ENCODE results near the gene SAG. TPM values are rescaled to one million over a fixed set of nuclear protein-coding genes. Genes with fewer than 3 reads are reported as not detected.

SAG gene
- total and polyA plus RNA-seq, 4 donors = not detected

GRCh38 chr2:233262562-233262961, 45.1 kb upstream of the SAG start:
- Histone ChIP-seq H3K4me1 (ENCODE audit: control insufficient read depth in 4 of 4, insufficient read depth in 4 of 4, low read length in 3 of 4) (peaks cover 0 to 10% (median 0%) of the 10 kb centered on the region in 4 donors), H3K36me3 (ENCODE audit: control insufficient read depth in 4 of 4, insufficient read depth in 3 of 4, low read depth in 1 of 4, low read length in 3 of 4) (peaks cover 8 to 71% (median 66%) of the 10 kb centered on the region in 4 donors), H3K9ac (ENCODE audit: low read depth in 1 of 2, low read length in 2 of 2) (no peak overlapping the region), H3K27me3 (ENCODE audit: control insufficient read depth in 4 of 4, insufficient read depth in 4 of 4, low read length in 3 of 4) (no peaks in the 10 kb centered on the region), H3K9me3 (ENCODE audit: control insufficient read depth in 4 of 4, low read length in 3 of 4) (no peaks in the 10 kb centered on the region), H3K4me3 (ENCODE audit: low read depth in 1 of 3, low read length in 3 of 3) (no peak overlapping the region), H3K27ac (ENCODE audit: low read depth in 1 of 2, low read length in 2 of 2) (no peak overlapping the region)
- TF ChIP-seq MAX (IDR thresholded peaks at IDR 0.05) = no peak
- TF ChIP-seq HNF4G (IDR thresholded peaks at IDR 0.05) = no peak
- no peak for TF ChIP-seq TAF1 (conservative IDR thresholded peaks at IDR 0.05)
- TF ChIP-seq FOXA1 (IDR thresholded peaks at IDR 0.05) = no peak
- no peak for TF ChIP-seq CTCF (IDR thresholded peaks at IDR 0.05; ENCODE audit: low read depth, low read length, missing input control)
- no peak for TF ChIP-seq HNF4A (conservative IDR thresholded peaks at IDR 0.05)
- no peak for TF ChIP-seq FOXA2 (IDR thresholded peaks at IDR 0.05)
- TF ChIP-seq YY1 (IDR thresholded peaks at IDR 0.05) = no peak
- no peak for TF ChIP-seq EGR1 (IDR thresholded peaks at IDR 0.05; ENCODE audit: low read depth in 2 of 2)
- TF ChIP-seq ZBTB33 (IDR thresholded peaks at IDR 0.05) = no peak
- TF ChIP-seq ATF3 (IDR thresholded peaks at IDR 0.05) = no peak
- TF ChIP-seq JUND (IDR thresholded peaks at IDR 0.05) = no peak
- TF ChIP-seq GABPA (IDR thresholded peaks at IDR 0.05 in 1 of 2, conservative IDR thresholded peaks at IDR 0.05 in 1 of 2) = no peak
- no peak for TF ChIP-seq RXRA (IDR thresholded peaks at IDR 0.05)
- TF ChIP-seq RAD21 (IDR thresholded peaks at IDR 0.05) = no peak
- no peak for DNase-seq (ENCODE audit: low spot score)
- WGBS = 89% methylated on average over 5 of the region's 5 CpGs

- TF ChIP-seq REST (IDR thresholded peaks at IDR 0.05) (no peak), MAX (IDR thresholded peaks at IDR 0.05) (no peak), RAD21 (IDR thresholded peaks at IDR 0.05) (no peak)
- H3K36me3 ChIP-seq (ENCODE audit: control insufficient read depth in 4 of 4, insufficient read depth in 3 of 4, low read depth in 1 of 4, low read length in 3 of 4) = peaks cover 8 to 75% (median 66%) of the 10 kb centered on the region in 4 donors
- no peak overlapping the region for H3K27ac ChIP-seq (ENCODE audit: low read depth in 1 of 2, low read length in 2 of 2)
- WGBS = 95% methylated on average over 6 of the region's 6 CpGs
- H3K9ac ChIP-seq (ENCODE audit: low read depth in 1 of 2, low read length in 2 of 2) = no peak overlapping the region
- DNase-seq (ENCODE audit: low spot score) = no peak
- H3K9me3 ChIP-seq (ENCODE audit: control insufficient read depth in 4 of 4, low read length in 3 of 4) = no peaks in the 10 kb centered on the region
- H3K4me3 ChIP-seq (ENCODE audit: low read depth in 1 of 3, low read length in 3 of 3) = no peak overlapping the region
- H3K4me1 ChIP-seq (ENCODE audit: control insufficient read depth in 4 of 4, insufficient read depth in 4 of 4, low read length in 3 of 4) = peaks cover 0 to 10% (median 0%) of the 10 kb centered on the region in 4 donors
- no peaks in the 10 kb centered on the region for H3K27me3 ChIP-seq (ENCODE audit: control insufficient read depth in 4 of 4, insufficient read depth in 4 of 4, low read length in 3 of 4)
Observed at GRCh38 chr2:233263045-233263570, 44.5 kb upstream of the SAG start.

Data from liver (tissue), 9 donors.